PFSK-1 (cell line): ENCODE results near the gene ASIC4.

Experiments
- FOXP2 ChIP-seq: optimal IDR thresholded peaks from 2 replicates; pipeline ENCODE3; 2011; ENCODE audit warnings: borderline replicate concordance, control low read depth, inconsistent platforms; ENCODE audit not compliant: insufficient read depth; ENCODE audit errors: extremely low read length, extremely low read depth
- POLR2AphosphoS5 ChIP-seq: IDR thresholded peaks from 2 replicates; pipeline ENCODE4 v1.6.1; 2012; ENCODE audit warnings: low read depth, mild to moderate bottlenecking, control low read depth, low read length, moderate library complexity
- REST ChIP-seq, 2 experiments: IDR thresholded peaks; 2 replicates each; pipeline versions ENCODE4 v1.6.1 to v1.8.0; 2011 to 2012; ENCODE audit warnings: low read depth in 2 of 2, low read length in 2 of 2, control low read depth in 1 of 2, inconsistent platforms in 1 of 2, mild to moderate bottlenecking in 1 of 2, moderate library complexity in 1 of 2; ENCODE audit not compliant: insufficient read depth in 1 of 2
- SIN3A ChIP-seq: IDR thresholded peaks from 2 replicates; pipeline ENCODE4 v1.6.1; 2012; ENCODE audit warnings: mild to moderate bottlenecking, low read length, moderate library complexity, borderline replicate concordance; ENCODE audit not compliant: insufficient read depth
- TAF1 ChIP-seq: IDR thresholded peaks from 2 replicates; pipeline ENCODE4 v1.6.1; 2012; ENCODE audit warnings: low read length, control low read depth, borderline replicate concordance; ENCODE audit not compliant: insufficient read depth

The ASIC4 gene

GRCh38 chr2:219527076-219527394 lies 12.8 kb downstream of the ASIC4 start:
- TF ChIP-seq FOXP2 (no peak), TAF1 (no peak), SIN3A (no peak), REST (IDR thresholded peaks at IDR 0.05; ENCODE audit: insufficient read depth in 1 of 2, low read depth in 2 of 2, low read length in 2 of 2) (no peak), POLR2AphosphoS5 (no peak)

GRCh38 chr2:219527472-219527871 lies 13.2 kb downstream of the ASIC4 start:
- no peak for TF ChIP-seq FOXP2
- TF ChIP-seq REST (IDR thresholded peaks at IDR 0.05; ENCODE audit: insufficient read depth in 1 of 2, low read depth in 2 of 2, low read length in 2 of 2): no peak
- TF ChIP-seq TAF1: no peak
- no peak for TF ChIP-seq SIN3A
- no peak for TF ChIP-seq POLR2AphosphoS5

GRCh38 chr2:219530048-219530963 lies 16.0 kb downstream of the ASIC4 start:
- TF ChIP-seq SIN3A (no peak), FOXP2 (peak; percentile 54), TAF1 (no peak), POLR2AphosphoS5 (no peak)

- no peak for TF ChIP-seq POLR2AphosphoS5
- no peak for TF ChIP-seq FOXP2
These were observed 17.5 kb downstream of the ASIC4 start for GRCh38 chr2:219531639-219532377.

- TF ChIP-seq TAF1: no peak
- TF ChIP-seq REST (IDR thresholded peaks at IDR 0.05; ENCODE audit: insufficient read depth in 1 of 2, low read depth in 2 of 2, low read length in 2 of 2): no peak
- no peak for TF ChIP-seq POLR2AphosphoS5
- no peak for TF ChIP-seq SIN3A
- no peak for TF ChIP-seq FOXP2
These were observed 18.0 kb downstream of the ASIC4 start for GRCh38 chr2:219532378-219532649.
